ENCODE data around the gene PTPN9.

GRCh38 chr15:75620058-75620820 lies 41.1 kb upstream of the PTPN9 start:
- TF ChIP-seq, protein P1, sequence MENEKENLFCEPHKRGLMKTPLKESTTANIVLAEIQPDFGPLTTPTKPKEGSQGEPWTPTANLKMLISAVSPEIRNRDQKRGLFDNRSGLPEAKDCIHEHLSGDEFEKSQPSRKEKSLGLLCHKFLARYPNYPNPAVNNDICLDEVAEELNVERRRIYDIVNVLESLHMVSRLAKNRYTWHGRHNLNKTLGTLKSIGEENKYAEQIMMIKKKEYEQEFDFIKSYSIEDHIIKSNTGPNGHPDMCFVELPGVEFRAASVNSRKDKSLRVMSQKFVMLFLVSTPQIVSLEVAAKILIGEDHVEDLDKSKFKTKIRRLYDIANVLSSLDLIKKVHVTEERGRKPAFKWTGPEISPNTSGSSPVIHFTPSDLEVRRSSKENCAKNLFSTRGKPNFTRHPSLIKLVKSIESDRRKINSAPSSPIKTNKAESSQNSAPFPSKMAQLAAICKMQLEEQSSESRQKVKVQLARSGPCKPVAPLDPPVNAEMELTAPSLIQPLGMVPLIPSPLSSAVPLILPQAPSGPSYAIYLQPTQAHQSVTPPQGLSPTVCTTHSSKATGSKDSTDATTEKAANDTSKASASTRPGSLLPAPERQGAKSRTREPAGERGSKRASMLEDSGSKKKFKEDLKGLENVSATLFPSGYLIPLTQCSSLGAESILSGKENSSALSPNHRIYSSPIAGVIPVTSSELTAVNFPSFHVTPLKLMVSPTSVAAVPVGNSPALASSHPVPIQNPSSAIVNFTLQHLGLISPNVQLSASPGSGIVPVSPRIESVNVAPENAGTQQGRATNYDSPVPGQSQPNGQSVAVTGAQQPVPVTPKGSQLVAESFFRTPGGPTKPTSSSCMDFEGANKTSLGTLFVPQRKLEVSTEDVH (IDR thresholded peaks at IDR 0.05; ENCODE audit: low read depth, partially characterized antibody), result no peak
- TF ChIP-seq NR2C1 (IDR thresholded peaks at IDR 0.05) (no peak), CTCF (IDR thresholded peaks at IDR 0.05 in 2 of 3, conservative IDR thresholded peaks at IDR 0.05 in 1 of 3; ENCODE audit: control insufficient read depth in 2 of 3, extremely low read depth in 1 of 3, insufficient read depth in 1 of 3, low read depth in 3 of 3, low read length in 3 of 3) (no peak), TCF7 (IDR thresholded peaks at IDR 0.05; ENCODE audit: borderline replicate concordance) (no peak), USF1 (IDR thresholded peaks at IDR 0.05; ENCODE audit: borderline replicate concordance, extremely low read length, insufficient read depth, low read depth, low read length) (no peak), TAF1 (IDR thresholded peaks at IDR 0.05; ENCODE audit: borderline replicate concordance, low read depth, low read length) (no peak), NFIC (IDR thresholded peaks at IDR 0.05; ENCODE audit: low read depth, low read length) (no peak), CEBPB (IDR thresholded peaks at IDR 0.05; ENCODE audit: borderline replicate concordance in 1 of 2, low read depth in 2 of 2, low read length in 2 of 2) (no peak), POLR2AphosphoS5 (IDR thresholded peaks at IDR 0.05; ENCODE audit: low read length) (no peak), EZH2 (IDR thresholded peaks at IDR 0.05; ENCODE audit: borderline replicate concordance, control insufficient read depth, low read depth, low read length) (no peak), BHLHE40 (IDR thresholded peaks at IDR 0.05; ENCODE audit: borderline replicate concordance in 1 of 2, low read depth in 2 of 2, low read length in 1 of 2) (no peak)
- TF ChIP-seq, protein P2, sequence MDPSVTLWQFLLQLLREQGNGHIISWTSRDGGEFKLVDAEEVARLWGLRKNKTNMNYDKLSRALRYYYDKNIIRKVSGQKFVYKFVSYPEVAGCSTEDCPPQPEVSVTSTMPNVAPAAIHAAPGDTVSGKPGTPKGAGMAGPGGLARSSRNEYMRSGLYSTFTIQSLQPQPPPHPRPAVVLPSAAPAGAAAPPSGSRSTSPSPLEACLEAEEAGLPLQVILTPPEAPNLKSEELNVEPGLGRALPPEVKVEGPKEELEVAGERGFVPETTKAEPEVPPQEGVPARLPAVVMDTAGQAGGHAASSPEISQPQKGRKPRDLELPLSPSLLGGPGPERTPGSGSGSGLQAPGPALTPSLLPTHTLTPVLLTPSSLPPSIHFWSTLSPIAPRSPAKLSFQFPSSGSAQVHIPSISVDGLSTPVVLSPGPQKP (IDR thresholded peaks at IDR 0.05; ENCODE audit: low read depth, low read length), result no peak
